Fibroblast of lung (primary cell): ENCODE data around the gene PDE10A.

Experiments used
- EZH2 ChIP-seq: IDR thresholded peaks from 2 replicates; pipeline ENCODE4 v1.5.1; 2012; ENCODE audit warnings: low read length, control low read depth, mild to moderate bottlenecking; ENCODE audit errors: missing control alignments
- TF ChIP-seq, protein P1 (sequence below), 2 donors: IDR thresholded peaks in 1 of 2; conservative IDR thresholded peaks in 1 of 2; 1 replicate in 1 of 2; 2 replicates in 1 of 2; pipeline ENCODE4 v1.5.1; 2011 to 2012; ENCODE audit warnings: low read length in 2 of 2, control low read depth in 1 of 2, inconsistent platforms in 1 of 2, low read depth in 1 of 2, mild to moderate bottlenecking in 1 of 2

DNA sequence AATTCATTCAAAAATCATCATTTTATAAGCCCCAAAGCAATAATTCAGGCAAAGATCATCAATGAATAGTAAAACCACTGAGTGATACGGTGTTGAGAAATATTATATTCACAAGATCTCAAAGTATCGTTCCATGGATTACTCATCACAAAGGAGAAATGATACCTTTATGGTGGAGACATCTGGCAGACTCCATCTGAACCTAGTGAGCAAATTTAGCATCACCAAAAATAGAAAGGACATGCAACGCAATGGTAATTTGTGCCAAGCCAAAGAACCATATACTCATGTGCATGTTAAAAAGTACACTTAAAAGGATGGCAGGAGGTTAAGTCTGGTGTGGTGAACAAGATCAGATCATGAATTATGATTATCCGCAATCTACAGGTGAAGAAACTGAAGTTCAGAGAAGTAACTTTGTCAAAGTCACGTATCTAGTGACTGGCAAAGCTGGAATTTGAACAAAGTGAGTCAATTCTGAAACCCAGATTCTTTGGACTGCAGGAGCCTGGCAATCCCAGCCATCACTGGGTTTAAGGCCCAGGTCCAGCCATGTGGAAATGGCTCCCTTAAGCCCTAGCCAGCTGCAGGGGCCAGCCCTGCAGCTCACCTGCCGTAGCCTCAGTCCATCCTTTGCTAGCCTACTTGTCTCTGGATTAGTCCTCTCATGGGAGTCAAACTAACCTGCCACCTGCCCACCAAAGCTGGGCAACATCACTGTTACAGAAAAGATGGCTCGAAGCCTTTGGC lies 68.3 kb downstream of the PDE10A start:
- TF ChIP-seq, protein P1, sequence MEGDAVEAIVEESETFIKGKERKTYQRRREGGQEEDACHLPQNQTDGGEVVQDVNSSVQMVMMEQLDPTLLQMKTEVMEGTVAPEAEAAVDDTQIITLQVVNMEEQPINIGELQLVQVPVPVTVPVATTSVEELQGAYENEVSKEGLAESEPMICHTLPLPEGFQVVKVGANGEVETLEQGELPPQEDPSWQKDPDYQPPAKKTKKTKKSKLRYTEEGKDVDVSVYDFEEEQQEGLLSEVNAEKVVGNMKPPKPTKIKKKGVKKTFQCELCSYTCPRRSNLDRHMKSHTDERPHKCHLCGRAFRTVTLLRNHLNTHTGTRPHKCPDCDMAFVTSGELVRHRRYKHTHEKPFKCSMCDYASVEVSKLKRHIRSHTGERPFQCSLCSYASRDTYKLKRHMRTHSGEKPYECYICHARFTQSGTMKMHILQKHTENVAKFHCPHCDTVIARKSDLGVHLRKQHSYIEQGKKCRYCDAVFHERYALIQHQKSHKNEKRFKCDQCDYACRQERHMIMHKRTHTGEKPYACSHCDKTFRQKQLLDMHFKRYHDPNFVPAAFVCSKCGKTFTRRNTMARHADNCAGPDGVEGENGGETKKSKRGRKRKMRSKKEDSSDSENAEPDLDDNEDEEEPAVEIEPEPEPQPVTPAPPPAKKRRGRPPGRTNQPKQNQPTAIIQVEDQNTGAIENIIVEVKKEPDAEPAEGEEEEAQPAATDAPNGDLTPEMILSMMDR (conservative IDR thresholded peaks at IDR 0.05 in 1 of 2, IDR thresholded peaks at IDR 0.05 in 1 of 2; ENCODE audit: low read depth in 1 of 2, low read length in 2 of 2), result no peak
- TF ChIP-seq EZH2, result no peak
